Measurements from ENCODE around the gene SUN1. TPM values are rescaled to one million over a fixed set of nuclear protein-coding genes. Genes with fewer than 3 reads are reported as not detected.
"Not testable (repeated sequence)": the region's sequence is repeated elsewhere in the genome, so short reads cannot be mapped to it uniquely, and the experiment has no call there.

Gene SUN1
- total RNA-seq, 1 experiment from 2014 or later = 158 TPM

DNA sequence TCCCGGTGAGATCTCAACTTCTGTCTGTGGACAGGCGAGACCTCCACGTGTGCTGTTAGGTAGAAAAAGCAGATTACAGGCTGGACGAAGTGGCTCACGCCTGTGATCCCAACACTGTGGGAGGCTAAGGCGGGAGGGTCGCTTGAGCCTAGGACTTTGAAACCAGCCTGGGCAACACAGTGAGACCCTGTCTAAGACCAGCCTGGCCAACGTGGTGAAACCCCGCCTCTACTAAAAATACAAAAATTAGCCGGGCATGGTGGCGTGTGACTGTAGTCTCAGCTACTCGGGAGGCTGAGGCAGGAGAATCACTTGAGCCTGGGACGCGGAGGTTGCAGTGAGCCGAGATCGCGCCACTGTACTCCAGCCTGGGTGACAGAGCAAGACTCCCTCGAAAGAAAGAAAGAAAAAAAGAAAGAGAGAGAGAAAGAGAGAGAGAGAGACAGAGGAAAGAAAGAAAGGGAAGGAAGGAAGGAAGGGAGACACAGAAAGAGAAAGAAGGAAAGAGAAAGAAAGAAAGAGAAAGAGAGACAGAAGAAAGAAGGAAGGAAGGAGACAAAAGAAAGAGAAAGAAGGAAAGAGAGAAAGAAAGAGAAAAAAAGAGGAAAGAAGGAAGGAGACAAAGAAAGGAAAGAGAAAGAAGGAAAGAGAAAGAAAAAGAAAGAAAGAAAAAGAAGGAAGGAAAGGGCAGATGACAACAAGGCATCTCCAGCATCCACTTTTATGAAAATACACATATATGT, 29.6 kb upstream of the SUN1 start:
- peaks cover 19% of the 10 kb centered on the region for H3K9me3 Mint-ChIP-seq
- CTCF ChIA-PET = interaction anchor here (1.8 kb wide), 1 partner anchor 16 kb away, joined by 8 read pairs; no protein-coding TSS in a partner anchor
- H3K4me1 Mint-ChIP-seq = no peaks in the 10 kb centered on the region
- no peaks in the 10 kb centered on the region; the same call in 1 of the 2 replicates for H3K27me3 Mint-ChIP-seq (ENCODE audit: low read depth)
- ATAC-seq (no peak), DNase-seq (ENCODE audit: low spot score) (no peak)
- H3K27ac Mint-ChIP-seq = no peak overlapping the region
- POLR2A ChIA-PET = no interaction called here
- peaks cover 5% of the 10 kb centered on the region for H3K36me3 Mint-ChIP-seq
- TF ChIP-seq ZNF121 (CRISPR knock-in tag; IDR thresholded peaks at IDR 0.05) (peak; percentile 85), E2F5 (CRISPR knock-in tag; IDR thresholded peaks at IDR 0.05) (no peak), MXD4 (CRISPR knock-in tag; IDR thresholded peaks at IDR 0.05; ENCODE audit: borderline replicate concordance) (no peak)
- TF ChIP-seq, protein P1, sequence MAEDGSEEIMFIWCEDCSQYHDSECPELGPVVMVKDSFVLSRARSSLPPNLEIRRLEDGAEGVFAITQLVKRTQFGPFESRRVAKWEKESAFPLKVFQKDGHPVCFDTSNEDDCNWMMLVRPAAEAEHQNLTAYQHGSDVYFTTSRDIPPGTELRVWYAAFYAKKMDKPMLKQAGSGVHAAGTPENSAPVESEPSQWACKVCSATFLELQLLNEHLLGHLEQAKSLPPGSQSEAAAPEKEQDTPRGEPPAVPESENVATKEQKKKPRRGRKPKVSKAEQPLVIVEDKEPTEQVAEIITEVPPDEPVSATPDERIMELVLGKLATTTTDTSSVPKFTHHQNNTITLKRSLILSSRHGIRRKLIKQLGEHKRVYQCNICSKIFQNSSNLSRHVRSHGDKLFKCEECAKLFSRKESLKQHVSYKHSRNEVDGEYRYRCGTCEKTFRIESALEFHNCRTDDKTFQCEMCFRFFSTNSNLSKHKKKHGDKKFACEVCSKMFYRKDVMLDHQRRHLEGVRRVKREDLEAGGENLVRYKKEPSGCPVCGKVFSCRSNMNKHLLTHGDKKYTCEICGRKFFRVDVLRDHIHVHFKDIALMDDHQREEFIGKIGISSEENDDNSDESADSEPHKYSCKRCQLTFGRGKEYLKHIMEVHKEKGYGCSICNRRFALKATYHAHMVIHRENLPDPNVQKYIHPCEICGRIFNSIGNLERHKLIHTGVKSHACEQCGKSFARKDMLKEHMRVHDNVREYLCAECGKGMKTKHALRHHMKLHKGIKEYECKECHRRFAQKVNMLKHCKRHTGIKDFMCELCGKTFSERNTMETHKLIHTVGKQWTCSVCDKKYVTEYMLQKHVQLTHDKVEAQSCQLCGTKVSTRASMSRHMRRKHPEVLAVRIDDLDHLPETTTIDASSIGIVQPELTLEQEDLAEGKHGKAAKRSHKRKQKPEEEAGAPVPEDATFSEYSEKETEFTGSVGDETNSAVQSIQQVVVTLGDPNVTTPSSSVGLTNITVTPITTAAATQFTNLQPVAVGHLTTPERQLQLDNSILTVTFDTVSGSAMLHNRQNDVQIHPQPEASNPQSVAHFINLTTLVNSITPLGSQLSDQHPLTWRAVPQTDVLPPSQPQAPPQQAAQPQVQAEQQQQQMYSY (CRISPR knock-in tag; IDR thresholded peaks at IDR 0.05) = no peak
- H3K4me3 Mint-ChIP-seq = no peak overlapping the region

GRCh38 chr7:803243-803635, 29.0 kb upstream of the SUN1 start:
- ChIA-PET POLR2A (no interaction called here), CTCF (interaction anchor here (1.8 kb wide), 1 partner anchor 16 kb away, joined by 8 read pairs; no protein-coding TSS in a partner anchor)
- ATAC-seq (no peak), DNase-seq (ENCODE audit: low spot score) (no peak)
- Mint-ChIP-seq H3K27ac (no peak overlapping the region), H3K36me3 (peaks cover 10% of the 10 kb centered on the region), H3K9me3 (peaks cover 25% of the 10 kb centered on the region), H3K27me3 (ENCODE audit: low read depth) (no peaks in the 10 kb centered on the region; the same call in 1 of the 2 replicates), H3K4me3 (no peak overlapping the region), H3K4me1 (no peaks in the 10 kb centered on the region)
- TF ChIP-seq TP53 (CRISPR knock-in tag; IDR thresholded peaks at IDR 0.05) (no peak), RELA (CRISPR knock-in tag; IDR thresholded peaks at IDR 0.05; ENCODE audit: borderline replicate concordance) (no peak), ZNF317 (CRISPR knock-in tag; IDR thresholded peaks at IDR 0.05; ENCODE audit: borderline replicate concordance, low read depth) (no peak), PRRX2 (CRISPR knock-in tag; IDR thresholded peaks at IDR 0.05) (no peak), ESRRA (CRISPR knock-in tag; IDR thresholded peaks at IDR 0.05; ENCODE audit: borderline replicate concordance) (no peak), CBFB (CRISPR knock-in tag; IDR thresholded peaks at IDR 0.05; ENCODE audit: low read depth) (no peak), GTF2I (CRISPR knock-in tag; conservative IDR thresholded peaks at IDR 0.05) (no peak), ZNF121 (CRISPR knock-in tag; IDR thresholded peaks at IDR 0.05) (no peak), NR1H2 (CRISPR knock-in tag; IDR thresholded peaks at IDR 0.05) (no peak), RORB (CRISPR knock-in tag; IDR thresholded peaks at IDR 0.05) (no peak)
- TF ChIP-seq, protein P2, sequence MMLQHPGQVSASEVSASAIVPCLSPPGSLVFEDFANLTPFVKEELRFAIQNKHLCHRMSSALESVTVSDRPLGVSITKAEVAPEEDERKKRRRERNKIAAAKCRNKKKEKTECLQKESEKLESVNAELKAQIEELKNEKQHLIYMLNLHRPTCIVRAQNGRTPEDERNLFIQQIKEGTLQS (CRISPR knock-in tag; conservative IDR thresholded peaks at IDR 0.05) = no peak
- TF ChIP-seq, protein P3, sequence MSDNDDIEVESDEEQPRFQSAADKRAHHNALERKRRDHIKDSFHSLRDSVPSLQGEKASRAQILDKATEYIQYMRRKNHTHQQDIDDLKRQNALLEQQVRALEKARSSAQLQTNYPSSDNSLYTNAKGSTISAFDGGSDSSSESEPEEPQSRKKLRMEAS (CRISPR knock-in tag; IDR thresholded peaks at IDR 0.05) = no peak

DNA sequence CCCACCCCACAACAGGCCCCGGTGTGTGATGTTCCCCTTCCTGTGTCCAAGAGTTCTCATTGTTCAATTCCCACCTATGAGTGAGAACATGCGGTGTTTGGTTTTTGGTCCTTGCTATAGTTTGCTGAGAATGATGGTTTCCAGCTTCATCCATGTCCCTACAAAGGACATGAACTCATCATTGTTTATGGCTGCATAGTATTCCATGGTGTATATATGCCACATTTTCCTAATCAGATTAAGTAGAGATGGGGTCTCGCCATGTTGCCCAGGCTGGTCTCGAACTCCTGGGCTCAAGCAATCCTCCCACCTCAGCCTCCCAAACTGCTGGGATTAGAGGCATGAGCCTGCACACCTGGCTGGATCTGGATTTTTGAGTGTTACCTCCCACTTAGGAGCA, 28.5 kb upstream of the SUN1 start:
- POLR2A ChIA-PET; H3K4me3 Mint-ChIP-seq; ATAC-seq; H3K4me1 Mint-ChIP-seq; H3K27me3 Mint-ChIP-seq (ENCODE audit: low read depth); H3K27ac Mint-ChIP-seq; DNase-seq (ENCODE audit: low spot score); CTCF ChIA-PET: not testable (repeated sequence)
- peaks cover 28% of the 10 kb centered on the region for H3K9me3 Mint-ChIP-seq
- peaks cover 12% of the 10 kb centered on the region for H3K36me3 Mint-ChIP-seq
